GM23338 (cell line): ENCODE measurements around the gene YWHAE. TPM values are rescaled to one million over a fixed set of nuclear protein-coding genes. Genes with fewer than 3 reads are reported as not detected.

ENCODE experiments used
- ATAC-seq: fragments of 200-7000 bp; cut with Tn5 transposase; 3 replicates; pipeline ENCODE4 v1.9.1; 2020
- DNase-seq: peaks from one replicate; pipeline ENCODE4 v3.0.0-alpha.2; 2015; ENCODE audit warnings: low spot score
- H2AFZ ChIP-seq: fragments of 200-600 bp; sonication (generic); 2 replicates; pipeline ENCODE4 v1.8.0; 2016; ENCODE audit warnings: antibody characterized with exemption, mild to moderate bottlenecking, moderate library complexity
- H3F3A ChIP-seq: fragments of 200-600 bp; sonication (generic); replicated peaks from 2 replicates; pipeline ENCODE4 v1.8.0; 2017; ENCODE audit warnings: antibody characterized with exemption, mixed run types, low read depth
- H3K27ac ChIP-seq: fragments of 200-600 bp; sonication (generic); 2 replicates; pipeline ENCODE4 v1.6.1; 2016; ENCODE audit warnings: low read depth
- H3K27me3 ChIP-seq: fragments of 200-600 bp; sonication (generic); 2 replicates; pipeline ENCODE4 v1.8.0; 2016; ENCODE audit warnings: mild to moderate bottlenecking, mixed run types, moderate library complexity; ENCODE audit not compliant: insufficient read depth
- H3K36me3 ChIP-seq: fragments of 200-600 bp; sonication (generic); 2 replicates; pipeline ENCODE4 v1.8.0; 2016; ENCODE audit warnings: mild to moderate bottlenecking; ENCODE audit not compliant: insufficient read depth
- H3K4me1 ChIP-seq: fragments of 200-600 bp; sonication (generic); 2 replicates; pipeline ENCODE4 v1.8.0; 2016; ENCODE audit warnings: mild to moderate bottlenecking, moderate library complexity; ENCODE audit not compliant: insufficient read depth
- H3K4me2 ChIP-seq: fragments of 200-600 bp; sonication (generic); 2 replicates; pipeline ENCODE4 v1.7.1; 2017; ENCODE audit warnings: mixed run types
- H3K4me3 ChIP-seq: fragments of 200-600 bp; sonication (generic); 2 replicates; pipeline ENCODE4 v1.6.1; 2016; ENCODE audit warnings: mixed run types
- H3K79me2 ChIP-seq: fragments of 200-600 bp; sonication (generic); replicated peaks from 2 replicates; pipeline ENCODE4 v1.8.0; 2017; ENCODE audit warnings: mild to moderate bottlenecking; ENCODE audit not compliant: insufficient read depth
- H3K9me2 ChIP-seq: fragments of 200-600 bp; sonication (generic); 2 replicates; pipeline ENCODE4 v1.8.0; 2017; ENCODE audit not compliant: insufficient read depth
- H4K20me1 ChIP-seq: fragments of 200-600 bp; sonication (generic); replicated peaks from 2 replicates; pipeline ENCODE4 v1.8.0; 2017; ENCODE audit warnings: mild to moderate bottlenecking; ENCODE audit not compliant: insufficient read depth
- H3K27ac Mint-ChIP-seq: 2 replicates; pipeline ENCODE4 v1.8.0; 2020; ENCODE audit warnings: inconsistent platforms, mild to moderate bottlenecking, moderate library complexity, mixed read lengths
- H3K27me3 Mint-ChIP-seq: 3 replicates; pipeline ENCODE4 v1.8.0; 2022; ENCODE audit warnings: low read depth, mild to moderate bottlenecking, moderate library complexity, mixed read lengths, inconsistent platforms; ENCODE audit not compliant: insufficient read depth, poor library complexity
- H3K36me3 Mint-ChIP-seq: 3 replicates; pipeline ENCODE4 v1.8.0; 2021; ENCODE audit warnings: low read depth, mild to moderate bottlenecking, inconsistent platforms, moderate library complexity, mixed read lengths
- H3K4me1 Mint-ChIP-seq: 3 replicates; pipeline ENCODE4 v1.8.0; 2020; ENCODE audit warnings: mild to moderate bottlenecking, inconsistent platforms, mixed read lengths
- H3K4me3 Mint-ChIP-seq: 3 replicates; pipeline ENCODE4 v1.8.0; 2021; ENCODE audit warnings: moderate library complexity, mild to moderate bottlenecking, inconsistent platforms, mixed read lengths
- H3K9me3 Mint-ChIP-seq: 3 replicates; pipeline ENCODE4 v1.8.0; 2020; ENCODE audit warnings: moderate library complexity, mild to moderate bottlenecking, inconsistent platforms, mixed read lengths
- CREB1 ChIP-seq: fragments of 250-450 bp; sonication (Bioruptor Pico); IDR thresholded peaks from 2 replicates; pipeline ENCODE4 v1.5.0; 2020; ENCODE audit warnings: low read depth, mild to moderate bottlenecking, moderate library complexity
- ETS1 ChIP-seq: IDR thresholded peaks from 2 replicates; pipeline ENCODE4 v1.6.1; 2016; ENCODE audit warnings: antibody characterized with exemption
- EZH2 ChIP-seq: fragments of 200-600 bp; sonication (generic); IDR thresholded peaks from one replicate; pipeline ENCODE4 v1.8.0; 2017; ENCODE audit warnings: antibody characterized with exemption, mild to moderate bottlenecking, low read depth; ENCODE audit not compliant: unreplicated experiment
- JUNB ChIP-seq: IDR thresholded peaks from one replicate; pipeline ENCODE4 v1.6.1; 2016; ENCODE audit warnings: antibody characterized with exemption; ENCODE audit not compliant: unreplicated experiment
- NANOG ChIP-seq: IDR thresholded peaks from 2 replicates; pipeline ENCODE4 v1.6.1; 2016; ENCODE audit warnings: antibody characterized with exemption, borderline replicate concordance
- POLR2AphosphoS5 ChIP-seq: IDR thresholded peaks from 2 replicates; pipeline ENCODE4 v1.6.1; 2016; ENCODE audit warnings: antibody characterized with exemption, low read depth
- REST ChIP-seq: IDR thresholded peaks from one replicate; pipeline ENCODE4 v1.6.1; 2018; ENCODE audit warnings: antibody characterized with exemption; ENCODE audit not compliant: unreplicated experiment
- STAT1 ChIP-seq: IDR thresholded peaks from one replicate; pipeline ENCODE4 v1.6.1; 2016; ENCODE audit warnings: antibody characterized with exemption; ENCODE audit not compliant: unreplicated experiment
- ZNF114 ChIP-seq: fragments of 250-450 bp; sonication (Bioruptor Pico); IDR thresholded peaks from 2 replicates; pipeline ENCODE4 v1.5.0; 2020; ENCODE audit warnings: mild to moderate bottlenecking, moderate library complexity
- ZNF462 ChIP-seq: fragments of 250-450 bp; sonication (Bioruptor Pico); IDR thresholded peaks from 2 replicates; pipeline ENCODE4 v1.5.0; 2020; ENCODE audit warnings: mild to moderate bottlenecking, moderate library complexity
- polyA plus RNA-seq: library from polyadenylated mRNA; unstranded; fragments of >200 nt; fragmentation: Nextera tagmentation; extraction: Ambion mirVana; gene quantifications from 2 replicates; pipeline ENCODE4 v1.2.1, GENCODE V29; 2016
- total RNA-seq: library from RNA; depleted of rRNA; stranded (reverse); fragments of >200 nt; shearing (Covaris generic); gene quantifications from 2 replicates; pipeline ENCODE4 v1.2.3, GENCODE V29; 2014

Gene YWHAE
- total and polyA plus RNA-seq, 2 experiments from 2014 or later = 1,251 to 1,283 TPM

- Mint-ChIP-seq H3K4me3 (no peak overlapping the region), H3K36me3 (no peaks in the 10 kb centered on the region), H3K9me3 (no peaks in the 10 kb centered on the region), H3K27ac (no peak overlapping the region), H3K27me3 (peaks cover 5% of the 10 kb centered on the region), H3K4me1 (no peaks in the 10 kb centered on the region)
- H3K4me1 ChIP-seq = no peaks in the 10 kb centered on the region
- no peak for TF ChIP-seq NANOG
- no peak for TF ChIP-seq JUNB
- TF ChIP-seq STAT1 = no peak
- TF ChIP-seq CREB1 (CRISPR knock-in tag) = no peak
- no peak for TF ChIP-seq ZNF114 (CRISPR knock-in tag)
- TF ChIP-seq ETS1 = no peak
- no peak for TF ChIP-seq REST
- TF ChIP-seq EZH2 = no peak
- TF ChIP-seq POLR2AphosphoS5 = no peak
- no peak for TF ChIP-seq ZNF462
- no peak overlapping the region for H3K4me3 ChIP-seq
- no peak overlapping the region for H3K27ac ChIP-seq
- H3K36me3 ChIP-seq = no peaks in the 10 kb centered on the region
- no peaks in the 10 kb centered on the region for H3K27me3 ChIP-seq
- H2AFZ ChIP-seq = no peak overlapping the region
- no peaks in the 10 kb centered on the region for H3K79me2 ChIP-seq
- H4K20me1 ChIP-seq = peaks cover 5% of the 10 kb centered on the region
- no peak for DNase-seq
- no peak overlapping the region for H3K4me2 ChIP-seq
- ATAC-seq = no peak
- H3F3A ChIP-seq = no peaks in the 10 kb centered on the region
- no peaks in the 10 kb centered on the region for H3K9me2 ChIP-seq
These were observed 70.2 kb downstream of the YWHAE start for GRCh38 chr17:1329745-1330343.
